Daoy (cell line): ENCODE data around the gene XYLT1. TPM values are rescaled to one million over a fixed set of nuclear protein-coding genes. Genes with fewer than 3 reads are reported as not detected.

Experiments used
- DNase-seq: peaks from one replicate; pipeline ENCODE4 v3.0.0-alpha.2; 2015; ENCODE audit warnings: low read depth
- total RNA-seq: library from RNA; depleted of rRNA; stranded (reverse); fragments of >200 nt; shearing (Covaris generic); gene quantifications from 2 replicates; pipeline ENCODE4 v1.2.3, GENCODE V29; 2014

The XYLT1 gene
- total RNA-seq, 1 experiment from 2014 or later = 6.9 TPM

- DNase-seq = no peak
Observed at GRCh38 chr16:17372386-17372785, 98.4 kb downstream of the XYLT1 start.

- DNase-seq = no peak
Observed at GRCh38 chr16:17371299-17371698, 99.5 kb downstream of the XYLT1 start.

- no peak for DNase-seq
Observed at GRCh38 chr16:17370731-17371285, 100.0 kb downstream of the XYLT1 start.

- DNase-seq = peak; percentile 46
Observed at GRCh38 chr16:17370223-17370707, 100.5 kb downstream of the XYLT1 start.

- DNase-seq = no peak
Observed at GRCh38 chr16:17369421-17370222, 101.1 kb downstream of the XYLT1 start.

GRCh38 chr16:17368951-17369350 lies 101.8 kb downstream of the XYLT1 start:
- no peak for DNase-seq

- no peak for DNase-seq
Observed at GRCh38 chr16:17368446-17368845, 102.3 kb downstream of the XYLT1 start.

- peak; percentile 78 for DNase-seq
Observed at GRCh38 chr16:17367923-17368322, 102.8 kb downstream of the XYLT1 start.

- no peak for DNase-seq
Observed at GRCh38 chr16:17367036-17367435, 103.7 kb downstream of the XYLT1 start.

GRCh38 chr16:17366299-17366961 lies 104.3 kb downstream of the XYLT1 start:
- DNase-seq = no peak

- DNase-seq = no peak
Observed at GRCh38 chr16:17365591-17366298, 105.0 kb downstream of the XYLT1 start.

GRCh38 chr16:17365211-17365541 lies 105.6 kb downstream of the XYLT1 start:
- DNase-seq = no peak

- peak; percentile 54 for DNase-seq
Observed at GRCh38 chr16:17364319-17365210, 106.2 kb downstream of the XYLT1 start.

- no peak for DNase-seq
Observed at GRCh38 chr16:17362946-17363345, 107.8 kb downstream of the XYLT1 start.

GRCh38 chr16:17362183-17362582 lies 108.6 kb downstream of the XYLT1 start:
- no peak for DNase-seq

- DNase-seq = no peak
Observed at GRCh38 chr16:17360693-17361122, 110.1 kb downstream of the XYLT1 start.

- DNase-seq = peak; percentile 76
Observed at GRCh38 chr16:17359788-17360390, 110.9 kb downstream of the XYLT1 start.

- peak; percentile 34 for DNase-seq
Observed at GRCh38 chr16:17358846-17359245, 111.9 kb downstream of the XYLT1 start.

- DNase-seq = no peak
Observed at GRCh38 chr16:17358355-17358754, 112.4 kb downstream of the XYLT1 start.

- DNase-seq = no peak
Observed at GRCh38 chr16:17357307-17358062, 113.3 kb downstream of the XYLT1 start.
